Measurements from ENCODE around the gene TNFRSF6B. TPM values are rescaled to one million over a fixed set of nuclear protein-coding genes. Genes with fewer than 3 reads are reported as not detected.
A peak's percentile ranks its signal among the peaks of the same experiment; 100 is the strongest.

Gene TNFRSF6B
- total RNA-seq, 2 experiments from 2014 or later = not detected

DNA sequence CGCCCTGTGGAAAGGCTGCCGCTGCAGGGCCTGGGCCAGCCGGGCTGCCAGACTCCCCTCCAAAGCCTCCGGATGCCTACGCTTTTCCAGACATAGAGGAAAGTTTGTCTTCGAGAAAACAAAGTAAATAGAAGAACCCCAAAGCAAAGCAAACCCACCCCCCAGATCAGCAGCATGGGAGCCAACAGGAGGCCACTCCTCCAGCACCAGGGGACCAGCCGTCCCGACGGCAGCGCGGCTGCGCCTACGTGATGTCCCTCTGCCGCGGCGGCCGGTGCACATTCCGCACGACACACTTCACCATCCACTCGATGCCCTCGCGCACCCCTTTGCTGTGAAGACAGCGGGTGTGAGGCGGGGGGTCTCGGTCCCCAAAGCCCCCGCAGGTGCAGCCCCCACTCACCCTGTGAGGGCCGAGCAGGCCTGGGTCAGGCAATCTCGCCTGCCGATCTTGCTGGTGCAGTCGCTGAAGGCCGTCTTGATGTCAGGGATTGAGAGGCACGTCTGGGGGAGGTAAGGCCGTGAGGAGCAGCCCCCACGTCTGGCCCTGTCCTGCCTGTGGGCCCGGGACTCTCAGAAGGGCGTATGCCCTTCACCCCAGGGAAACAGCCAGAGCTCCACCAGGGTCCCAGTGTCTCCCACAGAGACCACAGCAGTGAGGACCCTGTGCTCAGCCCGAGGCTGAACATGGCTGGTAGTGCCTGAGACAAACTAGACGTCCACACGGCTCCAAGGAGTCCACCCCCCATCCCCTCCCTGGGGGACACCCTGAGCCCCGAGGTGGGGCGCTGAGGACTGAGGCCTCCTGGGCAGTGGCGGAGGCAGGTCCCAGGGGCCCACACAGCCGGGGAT lies 4.0 kb downstream of the TNFRSF6B start:
- no peak for ATAC-seq (ENCODE audit: low read depth)
- peaks cover 4% of the 10 kb centered on the region for H3K4me1 Mint-ChIP-seq
- no peak overlapping the region for H3K27ac Mint-ChIP-seq
- H3K36me3 Mint-ChIP-seq = peaks cover 5% of the 10 kb centered on the region
- POLR2A ChIA-PET = no interaction called here
- H3K27me3 Mint-ChIP-seq = no peaks in the 10 kb centered on the region
- peak; percentile 32 for DNase-seq
- H3K9me3 Mint-ChIP-seq = no peaks in the 10 kb centered on the region
- H3K4me3 Mint-ChIP-seq = no peak overlapping the region

GRCh38 chr20:63701051-63701328 lies 4.5 kb downstream of the TNFRSF6B start:
- Mint-ChIP-seq H3K9me3 (no peaks in the 10 kb centered on the region), H3K36me3 (peaks cover 5% of the 10 kb centered on the region), H3K27me3 (no peaks in the 10 kb centered on the region), H3K4me1 (peaks cover 8% of the 10 kb centered on the region), H3K27ac (no peak overlapping the region), H3K4me3 (no peak overlapping the region)
- POLR2A ChIA-PET = no interaction called here
- DNase-seq (no peak), ATAC-seq (ENCODE audit: low read depth) (no peak)

- H3K27ac Mint-ChIP-seq = no peak overlapping the region
- peak; percentile 35 for DNase-seq
- POLR2A ChIA-PET = interaction anchor here (0.7 kb wide), 1 partner anchor 180 kb away, joined by 3 read pairs; no protein-coding TSS in a partner anchor
- H3K9me3 Mint-ChIP-seq = no peaks in the 10 kb centered on the region
- H3K4me1 Mint-ChIP-seq = peaks cover 8% of the 10 kb centered on the region
- H3K4me3 Mint-ChIP-seq = no peak overlapping the region
- ATAC-seq (ENCODE audit: low read depth) = no peak
- peaks cover 3% of the 10 kb centered on the region for H3K36me3 Mint-ChIP-seq
- H3K27me3 Mint-ChIP-seq = no peaks in the 10 kb centered on the region
Observed at GRCh38 chr20:63701329-63702035, 5.0 kb downstream of the TNFRSF6B start.

GRCh38 chr20:63702036-63702665 lies 5.7 kb downstream of the TNFRSF6B start:
- Mint-ChIP-seq H3K4me3 (no peak overlapping the region), H3K27ac (peak overlapping the region; percentile 16), H3K9me3 (no peaks in the 10 kb centered on the region), H3K27me3 (no peaks in the 10 kb centered on the region), H3K36me3 (peaks cover 8% of the 10 kb centered on the region), H3K4me1 (peaks cover 12% of the 10 kb centered on the region)
- POLR2A ChIA-PET = interaction anchor here (0.7 kb wide), 1 partner anchor 181 kb away, joined by 3 read pairs; no protein-coding TSS in a partner anchor
- ATAC-seq (ENCODE audit: low read depth) (no peak), DNase-seq (no peak)

- DNase-seq (no peak), ATAC-seq (ENCODE audit: low read depth) (no peak)
- Mint-ChIP-seq H3K27ac (peak overlapping the region; percentile 16), H3K27me3 (no peaks in the 10 kb centered on the region), H3K36me3 (peaks cover 8% of the 10 kb centered on the region), H3K4me3 (no peak overlapping the region), H3K4me1 (peaks cover 12% of the 10 kb centered on the region), H3K9me3 (no peaks in the 10 kb centered on the region)
- POLR2A ChIA-PET = interaction anchor here (1.2 kb wide), 2 partner anchors 35 to 45 kb away, joined by 3 to 4 read pairs; partner anchors contain the start of gene RTEL1
Observed at GRCh38 chr20:63702751-63703470, 6.5 kb downstream of the TNFRSF6B start.

DNA sequence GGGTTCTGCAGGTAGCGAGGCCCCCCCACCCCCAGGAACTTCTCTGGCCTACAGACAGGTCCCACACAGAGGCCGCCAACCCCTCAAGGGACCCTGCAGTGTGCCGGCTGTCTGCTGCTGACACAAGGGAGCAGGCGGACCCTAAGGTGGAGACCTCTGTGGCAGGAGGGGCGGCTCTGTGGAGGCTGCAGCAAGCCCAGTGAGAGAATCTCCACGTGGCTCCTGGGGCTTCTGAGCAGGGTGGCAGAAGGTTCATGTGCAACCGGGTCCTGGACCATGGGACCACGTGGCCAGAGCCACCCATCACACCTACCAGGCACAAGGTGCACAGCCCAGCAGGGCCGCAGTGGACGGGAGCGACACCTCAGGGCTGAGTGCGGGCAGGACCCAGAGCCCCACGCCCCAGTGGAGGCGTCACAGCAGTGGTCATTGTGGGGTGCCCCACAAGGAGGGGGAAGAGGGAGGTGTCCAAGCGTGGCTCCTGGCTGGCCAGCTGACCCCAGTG lies 7.1 kb downstream of the TNFRSF6B start:
- no peak for DNase-seq
- H3K36me3 Mint-ChIP-seq = peaks cover 9% of the 10 kb centered on the region
- no peaks in the 10 kb centered on the region for H3K9me3 Mint-ChIP-seq

DNA sequence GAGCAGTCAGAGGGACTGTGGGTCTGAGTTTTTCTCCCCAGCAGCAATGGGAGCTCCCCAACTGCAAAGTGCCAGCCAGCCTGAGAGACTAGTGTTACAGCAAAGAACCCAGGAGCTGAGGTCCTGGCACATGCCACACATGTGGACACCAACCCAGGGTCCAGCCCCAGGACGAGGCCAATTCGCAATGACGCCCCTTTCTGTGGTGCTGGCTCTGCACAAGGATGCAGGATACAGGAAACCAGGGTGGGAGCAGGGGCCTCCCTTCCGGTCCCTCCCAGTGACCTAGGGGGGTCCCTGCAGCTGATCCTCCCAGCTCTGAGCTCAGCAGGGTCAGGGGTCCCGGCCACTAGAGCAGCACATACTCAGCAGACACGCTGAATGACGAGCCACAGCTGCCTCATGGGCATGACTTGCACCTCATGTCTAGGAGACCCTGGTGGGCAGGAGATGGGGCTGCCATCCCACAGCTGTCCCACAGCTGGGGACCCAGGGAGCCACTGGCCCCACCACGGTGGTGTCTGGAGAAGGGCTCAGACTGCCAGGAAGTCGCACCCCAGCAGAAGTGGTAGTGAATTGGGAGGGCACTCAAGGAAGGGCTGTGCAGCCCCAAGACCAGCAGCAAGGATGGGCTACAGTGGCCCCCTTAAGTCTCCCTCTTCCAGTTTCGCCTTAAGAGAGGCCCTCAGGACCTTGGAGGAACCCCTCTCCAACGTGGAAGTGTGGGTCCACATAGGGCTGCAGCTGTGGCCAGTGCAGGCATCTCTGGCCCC lies 7.7 kb downstream of the TNFRSF6B start:
- POLR2A ChIA-PET = interaction anchor here (1.2 to 1.4 kb wide), 3 partner anchors 33 to 77 kb away, joined by 3 to 4 read pairs (median 4); partner anchors contain the start of gene RTEL1
- Mint-ChIP-seq H3K27ac (no peak overlapping the region), H3K4me1 (peaks cover 18% of the 10 kb centered on the region), H3K4me3 (no peak overlapping the region), H3K27me3 (no peaks in the 10 kb centered on the region), H3K9me3 (no peaks in the 10 kb centered on the region), H3K36me3 (peaks cover 13% of the 10 kb centered on the region)
- DNase-seq = no peak
- ATAC-seq (ENCODE audit: low read depth) = no peak

More for the DNA sequence above, 7.1 kb downstream of the TNFRSF6B start:
- Mint-ChIP-seq H3K27ac (no peak overlapping the region), H3K4me1 (peaks cover 13% of the 10 kb centered on the region), H3K4me3 (no peak overlapping the region), H3K27me3 (no peaks in the 10 kb centered on the region)
- POLR2A ChIA-PET = interaction anchor here (1.2 kb wide), 2 partner anchors 34 to 45 kb away, joined by 3 to 4 read pairs; partner anchors contain the start of gene RTEL1
- ATAC-seq (ENCODE audit: low read depth) = no peak

GRCh38 chr20:63704749-63705117 lies 8.3 kb downstream of the TNFRSF6B start:
- ATAC-seq (ENCODE audit: low read depth) (no peak), DNase-seq (no peak)
- Mint-ChIP-seq H3K36me3 (peaks cover 13% of the 10 kb centered on the region), H3K27ac (no peak overlapping the region), H3K9me3 (no peaks in the 10 kb centered on the region), H3K4me3 (no peak overlapping the region), H3K4me1 (peaks cover 22% of the 10 kb centered on the region), H3K27me3 (no peaks in the 10 kb centered on the region)
- POLR2A ChIA-PET = interaction anchor here (1.4 kb wide), 1 partner anchor 77 kb away, joined by 4 read pairs; no protein-coding TSS in a partner anchor

GRCh38 chr20:63705232-63706026 lies 9.0 kb downstream of the TNFRSF6B start:
- peaks cover 26% of the 10 kb centered on the region for H3K4me1 Mint-ChIP-seq
- POLR2A ChIA-PET = interaction anchor here (1.4 to 5.9 kb wide), 4 partner anchors 31 to 78 kb away, joined by 3 to 98 read pairs (median 12); partner anchors contain the start of genes LIME1 and SLC2A4RG
- H3K4me3 Mint-ChIP-seq = no peak overlapping the region
- H3K27ac Mint-ChIP-seq = no peak overlapping the region
- no peaks in the 10 kb centered on the region for H3K9me3 Mint-ChIP-seq
- peaks cover 17% of the 10 kb centered on the region for H3K36me3 Mint-ChIP-seq
- DNase-seq (no peak), ATAC-seq (ENCODE audit: low read depth) (no peak)
- no peaks in the 10 kb centered on the region for H3K27me3 Mint-ChIP-seq

GRCh38 chr20:63706027-63706695 lies 9.7 kb downstream of the TNFRSF6B start:
- peak overlapping the region; percentile 88 for H3K4me3 Mint-ChIP-seq
- DNase-seq = no peak
- POLR2A ChIA-PET = interaction anchor here (1.5 to 5.9 kb wide), 6 partner anchors 16 to 169 kb away, joined by 3 to 98 read pairs (median 16); partner anchors contain the start of genes LIME1, PTK6, SLC2A4RG and TPD52L2
- ATAC-seq (ENCODE audit: low read depth) = no peak
- peak overlapping the region; percentile 78 for H3K27ac Mint-ChIP-seq
- no peaks in the 10 kb centered on the region for H3K27me3 Mint-ChIP-seq
- H3K4me1 Mint-ChIP-seq = peaks cover 34% of the 10 kb centered on the region
- H3K9me3 Mint-ChIP-seq = no peaks in the 10 kb centered on the region
- peaks cover 24% of the 10 kb centered on the region for H3K36me3 Mint-ChIP-seq

Data from activated naive CD8-positive, alpha-beta T cell treated with anti-CD3 and anti-CD28 coated beads, Interleukin-2, amount 10 ng/mL, durations not matched to agents 7 days and 5 days (primary cell).